MM.1S (cell line): Measurements from ENCODE around the gene SLC4A7.

Experiments
- EZH2 ChIP-seq: fragments of 300-600 bp; sonication (generic); optimal IDR thresholded peaks from 2 replicates; pipeline ENCODE3; 2017; ENCODE audit warnings: low read depth, mild to moderate bottlenecking, antibody characterized with exemption, low read length, mixed read lengths
- EZH2phosphoT487 ChIP-seq: fragments of 300-600 bp; sonication (generic); IDR thresholded peaks from 2 replicates; pipeline ENCODE4 v1.6.1; 2018; ENCODE audit warnings: antibody characterized with exemption, low read length
- TF ChIP-seq, protein P1 (sequence below): fragments of 300-600 bp; sonication (generic); IDR thresholded peaks from 2 replicates; pipeline ENCODE4 v1.5.1; 2016; ENCODE audit warnings: antibody characterized with exemption, low read length, mixed read lengths

DNA sequence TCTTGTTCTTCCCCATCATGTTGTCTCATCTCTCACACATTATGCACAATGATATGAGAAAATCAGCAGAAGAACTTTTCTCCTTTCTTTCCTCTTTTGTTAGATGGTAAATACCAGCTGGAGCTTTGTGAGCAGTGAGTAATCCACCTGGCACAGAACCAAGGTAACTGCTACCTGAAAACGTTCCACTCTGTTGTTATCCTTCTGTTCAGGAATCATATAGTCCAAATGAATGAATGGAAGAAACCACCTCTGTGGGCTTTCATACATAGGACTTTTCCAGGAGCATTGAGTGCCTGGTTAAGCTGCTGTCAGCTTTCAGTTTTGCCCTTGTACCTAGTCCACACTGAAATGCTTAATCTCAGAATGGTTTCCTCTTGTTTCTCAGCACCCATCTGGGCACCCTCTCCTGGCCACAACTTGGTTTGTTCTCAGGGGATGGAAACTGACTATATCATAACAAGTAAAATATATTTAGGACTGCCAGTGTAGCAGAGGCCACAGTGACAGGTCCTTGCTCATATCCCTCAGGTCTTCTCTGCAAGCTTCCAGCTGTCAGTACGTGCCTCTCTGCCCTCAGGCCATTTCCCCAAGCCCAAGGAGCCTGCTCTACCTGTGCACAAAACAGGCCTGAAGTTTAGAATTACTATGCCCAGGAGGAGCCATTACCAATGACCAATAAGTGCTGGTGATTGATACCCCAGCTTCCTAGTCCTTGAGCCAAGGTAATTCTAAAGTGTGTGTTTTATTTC is 23.5 kb upstream of the SLC4A7 start:
- TF ChIP-seq, protein P1, sequence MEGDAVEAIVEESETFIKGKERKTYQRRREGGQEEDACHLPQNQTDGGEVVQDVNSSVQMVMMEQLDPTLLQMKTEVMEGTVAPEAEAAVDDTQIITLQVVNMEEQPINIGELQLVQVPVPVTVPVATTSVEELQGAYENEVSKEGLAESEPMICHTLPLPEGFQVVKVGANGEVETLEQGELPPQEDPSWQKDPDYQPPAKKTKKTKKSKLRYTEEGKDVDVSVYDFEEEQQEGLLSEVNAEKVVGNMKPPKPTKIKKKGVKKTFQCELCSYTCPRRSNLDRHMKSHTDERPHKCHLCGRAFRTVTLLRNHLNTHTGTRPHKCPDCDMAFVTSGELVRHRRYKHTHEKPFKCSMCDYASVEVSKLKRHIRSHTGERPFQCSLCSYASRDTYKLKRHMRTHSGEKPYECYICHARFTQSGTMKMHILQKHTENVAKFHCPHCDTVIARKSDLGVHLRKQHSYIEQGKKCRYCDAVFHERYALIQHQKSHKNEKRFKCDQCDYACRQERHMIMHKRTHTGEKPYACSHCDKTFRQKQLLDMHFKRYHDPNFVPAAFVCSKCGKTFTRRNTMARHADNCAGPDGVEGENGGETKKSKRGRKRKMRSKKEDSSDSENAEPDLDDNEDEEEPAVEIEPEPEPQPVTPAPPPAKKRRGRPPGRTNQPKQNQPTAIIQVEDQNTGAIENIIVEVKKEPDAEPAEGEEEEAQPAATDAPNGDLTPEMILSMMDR = no peak
- TF ChIP-seq EZH2phosphoT487 = no peak
- TF ChIP-seq EZH2 = no peak
